ENCODE measurements around the gene TTC23L. TPM values are rescaled to one million over a fixed set of nuclear protein-coding genes. Genes with fewer than 3 reads are reported as not detected.

The TTC23L gene
- total RNA-seq, 1 experiment from 2014 or later, result 0.09 TPM

DNA sequence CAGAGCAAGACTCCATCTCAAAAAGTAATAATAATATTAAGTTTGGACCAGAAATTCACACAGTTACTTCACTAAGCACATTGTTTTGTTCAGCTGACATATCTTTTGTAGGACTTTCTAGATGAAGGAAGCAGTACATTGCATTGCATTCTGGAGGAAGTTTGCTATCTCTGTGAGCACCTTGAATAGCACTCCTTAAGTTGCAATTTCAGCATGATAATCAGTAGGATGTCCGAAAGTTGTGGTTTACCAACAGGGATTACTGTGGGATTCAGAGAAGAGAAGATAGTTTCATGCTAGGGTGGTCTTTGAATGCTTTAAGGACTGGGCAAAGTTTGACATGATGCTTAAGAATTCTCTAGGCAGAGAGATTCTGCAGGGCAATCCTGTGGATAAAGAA, 18.4 kb upstream of the TTC23L start:
- no peaks in the 10 kb centered on the region for H3K27me3 Mint-ChIP-seq (ENCODE audit: insufficient read depth, unreplicated experiment)
- H3K9me3 Mint-ChIP-seq (ENCODE audit: unreplicated experiment), result no peaks in the 10 kb centered on the region
- H3K9me3 ChIP-seq, result no peaks in the 10 kb centered on the region
- ChIA-PET POLR2A (no interaction called here), CTCF (no interaction called here)
- H3K4me3 ChIP-seq (ENCODE audit: low read depth, low read length), result no peak overlapping the region
- TF ChIP-seq CTCF (IDR thresholded peaks at IDR 0.05; ENCODE audit: insufficient read depth in 1 of 2, low read depth in 1 of 2, low read length in 1 of 2, severe bottlenecking in 1 of 2, unreplicated experiment in 1 of 2), result no peak
- H3K27ac Mint-ChIP-seq (ENCODE audit: unreplicated experiment), result peak overlapping the region; percentile 1
- DNase-seq, result no peak
- peaks cover 40% of the 10 kb centered on the region for H3K36me3 Mint-ChIP-seq (ENCODE audit: insufficient read depth, unreplicated experiment)
- H3K4me1 Mint-ChIP-seq (ENCODE audit: low read depth, unreplicated experiment), result peaks cover 15% of the 10 kb centered on the region
- intact Hi-C loops (cut with micrococcal nuclease; ENCODE audit: unreplicated experiment), result loop anchor here (5.0 kb wide), 2 partner anchors 77 to 118 kb away; no protein-coding TSS in a partner anchor
- no TSS peak for BruUV-seq (replicated peaks)
- no peak overlapping the region for H3K4me3 Mint-ChIP-seq (ENCODE audit: unreplicated experiment)
- no peaks in the 10 kb centered on the region for H3K27me3 ChIP-seq (replicated peaks; ENCODE audit: control insufficient read depth, insufficient read depth, low read length)
- H3K4me1 ChIP-seq, result peaks cover 14% of the 10 kb centered on the region; the same call in 1 of the 2 replicates
- peaks cover 2% of the 10 kb centered on the region for H3K36me3 ChIP-seq (ENCODE audit: control insufficient read depth, insufficient read depth, low read length)

DNA sequence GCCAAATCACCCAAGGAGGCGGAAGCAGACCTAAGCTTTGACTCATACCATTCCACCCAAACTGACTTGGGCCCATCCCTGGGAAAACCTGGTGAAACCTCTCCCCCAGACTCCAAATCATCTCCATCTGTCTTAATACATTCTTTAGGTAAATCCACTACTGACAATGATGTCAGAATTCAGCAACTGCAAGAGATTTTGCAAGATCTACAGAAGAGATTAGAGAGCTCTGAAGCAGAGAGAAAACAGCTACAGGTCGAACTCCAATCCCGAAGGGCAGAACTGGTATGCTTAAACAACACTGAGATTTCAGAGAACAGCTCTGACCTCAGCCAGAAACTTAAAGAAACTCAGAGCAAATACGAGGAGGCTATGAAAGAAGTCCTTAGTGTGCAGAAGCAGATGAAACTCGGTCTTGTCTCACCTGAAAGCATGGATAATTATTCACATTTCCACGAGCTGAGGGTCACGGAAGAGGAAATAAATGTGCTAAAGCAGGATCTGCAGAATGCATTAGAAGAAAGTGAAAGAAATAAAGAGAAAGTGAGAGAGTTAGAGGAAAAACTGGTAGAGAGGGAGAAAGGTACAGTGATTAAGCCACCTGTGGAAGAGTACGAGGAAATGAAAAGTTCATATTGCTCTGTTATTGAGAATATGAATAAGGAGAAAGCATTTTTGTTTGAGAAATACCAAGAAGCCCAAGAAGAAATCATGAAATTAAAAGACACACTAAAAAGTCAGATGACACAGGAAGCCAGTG, 15.8 kb upstream of the TTC23L start:
- peaks cover 53% of the 10 kb centered on the region for H3K36me3 Mint-ChIP-seq (ENCODE audit: insufficient read depth, unreplicated experiment)

DNA sequence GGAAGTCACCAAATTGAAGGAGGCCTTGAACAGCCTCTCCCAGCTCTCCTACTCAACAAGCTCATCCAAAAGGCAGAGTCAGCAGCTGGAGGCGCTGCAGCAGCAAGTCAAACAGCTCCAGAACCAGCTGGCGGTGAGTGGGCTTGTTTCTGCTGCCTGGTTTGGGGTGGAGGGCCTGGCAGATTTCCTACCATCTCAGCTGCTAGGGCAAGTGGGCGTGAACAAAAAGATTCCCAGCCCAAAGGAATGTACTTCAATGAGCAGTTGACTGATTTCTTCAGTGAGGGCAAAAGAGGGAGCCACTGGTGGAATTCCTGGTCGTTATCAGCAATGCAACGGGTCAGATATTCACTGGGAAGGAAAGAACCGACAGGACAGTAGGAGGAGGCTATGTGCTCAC, 12.6 kb upstream of the TTC23L start:
- POLR2A ChIA-PET, result no interaction called here
- no peak for DNase-seq

More for the DNA sequence above, 15.8 kb upstream of the TTC23L start:
- no peak for TF ChIP-seq CTCF (IDR thresholded peaks at IDR 0.05; ENCODE audit: insufficient read depth in 1 of 2, low read depth in 1 of 2, low read length in 1 of 2, severe bottlenecking in 1 of 2, unreplicated experiment in 1 of 2)
- no peak overlapping the region for H3K4me3 Mint-ChIP-seq (ENCODE audit: unreplicated experiment)
- H3K9me3 ChIP-seq, result no peaks in the 10 kb centered on the region
- H3K9me3 Mint-ChIP-seq (ENCODE audit: unreplicated experiment), result no peaks in the 10 kb centered on the region
- H3K27me3 Mint-ChIP-seq (ENCODE audit: insufficient read depth, unreplicated experiment), result no peaks in the 10 kb centered on the region
- peaks cover 14% of the 10 kb centered on the region; the same call in 1 of the 2 replicates for H3K4me1 ChIP-seq
- peaks cover 2% of the 10 kb centered on the region for H3K36me3 ChIP-seq (ENCODE audit: control insufficient read depth, insufficient read depth, low read length)
- intact Hi-C loops (cut with micrococcal nuclease; ENCODE audit: unreplicated experiment), result loop anchor here (2.0 to 5.0 kb wide), 3 partner anchors 74 to 300 kb away; no protein-coding TSS in a partner anchor
- peak in 1 of 2 experiments; percentile 33 for DNase-seq
- no peak overlapping the region for H3K27ac Mint-ChIP-seq (ENCODE audit: unreplicated experiment)
- no peaks in the 10 kb centered on the region for H3K27me3 ChIP-seq (replicated peaks; ENCODE audit: control insufficient read depth, insufficient read depth, low read length)
- no peak overlapping the region for H3K4me3 ChIP-seq (ENCODE audit: low read depth, low read length)
- ChIA-PET CTCF (interaction anchor here (0.6 kb wide), 1 partner anchor 1112 kb away, joined by 5 read pairs; no protein-coding TSS in a partner anchor), POLR2A (interaction anchor here (0.8 kb wide), 1 partner anchor 107 kb away, joined by 5 read pairs; no protein-coding TSS in a partner anchor)
- no TSS peak for BruUV-seq (replicated peaks)
- peaks cover 15% of the 10 kb centered on the region for H3K4me1 Mint-ChIP-seq (ENCODE audit: low read depth, unreplicated experiment)

More for the DNA sequence above, 12.6 kb upstream of the TTC23L start:
- Mint-ChIP-seq H3K4me1 (ENCODE audit: low read depth, unreplicated experiment) (peaks cover 6% of the 10 kb centered on the region), H3K9me3 (ENCODE audit: unreplicated experiment) (no peaks in the 10 kb centered on the region), H3K36me3 (ENCODE audit: insufficient read depth, unreplicated experiment) (peaks cover 62% of the 10 kb centered on the region), H3K27me3 (ENCODE audit: insufficient read depth, unreplicated experiment) (no peaks in the 10 kb centered on the region), H3K27ac (ENCODE audit: unreplicated experiment) (no peak overlapping the region), H3K4me3 (ENCODE audit: unreplicated experiment) (no peak overlapping the region)
- TF ChIP-seq CTCF (IDR thresholded peaks at IDR 0.05; ENCODE audit: insufficient read depth in 1 of 2, low read depth in 1 of 2, low read length in 1 of 2, severe bottlenecking in 1 of 2, unreplicated experiment in 1 of 2), result no peak
- no peaks in the 10 kb centered on the region for H3K27me3 ChIP-seq (replicated peaks; ENCODE audit: control insufficient read depth, insufficient read depth, low read length)
- H3K36me3 ChIP-seq (ENCODE audit: control insufficient read depth, insufficient read depth, low read length), result peaks cover 2% of the 10 kb centered on the region
- no peak overlapping the region for H3K4me3 ChIP-seq (ENCODE audit: low read depth, low read length)
- H3K9me3 ChIP-seq, result no peaks in the 10 kb centered on the region
- CTCF ChIA-PET, result no interaction called here
- intact Hi-C loops (cut with micrococcal nuclease; ENCODE audit: unreplicated experiment), result no loop called here
- no TSS peak for BruUV-seq (replicated peaks)
- peaks cover 10% of the 10 kb centered on the region; the same call in 1 of the 2 replicates for H3K4me1 ChIP-seq

Measured in Caco-2 (cell line).